Activated T-helper 1 cell treated with anti-CD3 and anti-CD28 coated beads, Interleukin-2, amount 50 U/mL, for 16 hours (primary cell): ENCODE measurements around the gene ITGAE.
A peak's percentile ranks its signal among the peaks of the same experiment; 100 is the strongest.
"Not testable (repeated sequence)": the region's sequence is repeated elsewhere in the genome, so short reads cannot be mapped to it uniquely, and the experiment has no call there.

ENCODE experiments used
- DNase-seq, 2 donors: peaks; one replicate each; pipeline ENCODE4 v3.0.0-alpha.2; 2020; ENCODE audit warnings: low read depth in 1 of 2, low spot score in 1 of 2

ITGAE gene

GRCh38 chr17:3800362-3801271 is at the start of gene ITGAE:
TSS of gene ITGAE (minus strand) at chr17:3801188. CDS start at chr17:3801144, 44 bp downstream.
- no peak for DNase-seq

GRCh38 chr17:3848229-3848835 is 47.3 kb upstream of the ITGAE start:
- no peak for DNase-seq

- DNase-seq: no peak
Observed at GRCh38 chr17:3847165-3847670, 46.2 kb upstream of the ITGAE start.

- DNase-seq: no peak
Observed at GRCh38 chr17:3846437-3847164, 45.6 kb upstream of the ITGAE start.

- peak; percentile 78 to 89 for DNase-seq
Observed at GRCh38 chr17:3845621-3846436, 44.8 kb upstream of the ITGAE start, which contains the start of gene NCBP3. TSS of gene NCBP3 (minus strand) at chr17:3846246. CDS start at chr17:3846223, 23 bp downstream.

- peak in 1 of 2 donors; percentile 9 for DNase-seq
Observed at GRCh38 chr17:3845291-3845620, 44.3 kb upstream of the ITGAE start.

- DNase-seq: not testable (repeated sequence)
Observed at GRCh38 chr17:3844556-3844955, 43.6 kb upstream of the ITGAE start.

- DNase-seq: peak in 1 of 2 donors; percentile 12
Observed at GRCh38 chr17:3843935-3844516, 43.0 kb upstream of the ITGAE start.

GRCh38 chr17:3838206-3838605 is 37.2 kb upstream of the ITGAE start:
- no peak for DNase-seq

- DNase-seq: no peak
Observed at GRCh38 chr17:3836551-3836950, 35.6 kb upstream of the ITGAE start.

GRCh38 chr17:3835410-3836229 is 34.6 kb upstream of the ITGAE start:
- DNase-seq: no peak

GRCh38 chr17:3834811-3835210 is 33.8 kb upstream of the ITGAE start:
- no peak for DNase-seq

- DNase-seq: no peak
Observed at GRCh38 chr17:3828852-3829232, 27.9 kb upstream of the ITGAE start.

- no peak for DNase-seq
Observed at GRCh38 chr17:3828151-3828851, 27.3 kb upstream of the ITGAE start.

GRCh38 chr17:3827124-3827773 is 26.3 kb upstream of the ITGAE start:
- peak; percentile 27 to 35 for DNase-seq

GRCh38 chr17:3826191-3826590 is 25.2 kb upstream of the ITGAE start:
- no peak for DNase-seq

GRCh38 chr17:3821101-3821500 is 20.1 kb upstream of the ITGAE start:
- no peak for DNase-seq

GRCh38 chr17:3818786-3819185 is 17.8 kb upstream of the ITGAE start:
- DNase-seq: no peak
